Body of pancreas (tissue), 4 donors: ENCODE measurements around the gene CCSER1. TPM values are rescaled to one million over a fixed set of nuclear protein-coding genes. Genes with fewer than 3 reads are reported as not detected.

Source experiments
- ATAC-seq: fragments of 150-250 bp; one replicate; pipeline ENCODE4 v1.9.1; 2016
- DNase-seq, 4 donors: peaks; one replicate each; pipeline ENCODE4 v3.0.0-alpha.2; 2019
- H3K27ac ChIP-seq, 4 donors: fragments of 200-600 bp; sonication (generic); 1 replicate in 3 of 4; 2 replicates in 1 of 4; pipeline versions ENCODE4 v1.5.1 to v1.6.1; 2016 to 2019; ENCODE audit warnings: mild to moderate bottlenecking in 1 of 4, mixed read lengths in 1 of 4, moderate library complexity in 1 of 4
- H3K27me3 ChIP-seq, 2 donors: fragments of 200-600 bp; sonication (generic); one replicate each; pipeline ENCODE4 v1.6.0; 2016; ENCODE audit warnings: mild to moderate bottlenecking in 1 of 2
- H3K36me3 ChIP-seq, 2 donors: fragments of 200-600 bp; sonication (generic); replicated peaks in 1 of 2; 2 replicates each; pipeline ENCODE4 v1.5.1; 2016; ENCODE audit warnings: low read depth in 2 of 2; ENCODE audit not compliant: insufficient read depth in 1 of 2
- H3K4me1 ChIP-seq: fragments of 200-600 bp; sonication (generic); one replicate; pipeline ENCODE4 v1.6.0; 2016
- H3K4me3 ChIP-seq, 2 donors: fragments of 200-600 bp; sonication (generic); 1 replicate in 1 of 2; 2 replicates in 1 of 2; pipeline ENCODE4 v1.5.1; 2016 to 2019
- H3K9me3 ChIP-seq, 3 donors: fragments of 200-600 bp; sonication (generic); 1 replicate in 2 of 3; 2 replicates in 1 of 3; pipeline ENCODE4 v1.5.1; 2016
- CTCF ChIP-seq, 7 experiments: fragments of 450-650 bp in 4 of 7; fragments of 200-600 bp in 3 of 7; sonication (generic) in 3 of 7; IDR thresholded peaks; one replicate each; pipeline ENCODE4 v1.5.1; 2016 to 2019; ENCODE audit warnings: antibody characterized with exemption in 7 of 7
- POLR2A ChIP-seq, 3 donors: fragments of 450-650 bp; IDR thresholded peaks; one replicate each; pipeline ENCODE4 v1.6.1; 2016; ENCODE audit warnings: antibody characterized with exemption in 3 of 3, mild to moderate bottlenecking in 2 of 3
- WGBS, 2 donors: methylation state at CpG; one replicate each; pipeline ENCODE4 v1.1.5; 2017; 5-methylcytosine and 5-hydroxymethylcytosine counted together
- intact Hi-C: fragments of 100-400 bp; cut with DNase I; formaldehyde crosslinking; loops from one replicate; pipeline ENCODE4 v1.15.1; 2023
- total RNA-seq, 2 donors: library from RNA; depleted of rRNA; stranded (reverse); fragments of >200 nt; gene quantifications; one replicate each; pipeline ENCODE4 v1.1.0, GENCODE V29; 2016

The CCSER1 gene
- total RNA-seq, 2 donors from 2014 or later, result 13.2 to 14.5 TPM

- Histone ChIP-seq H3K27ac (no peak overlapping the region), H3K4me3 (no peak overlapping the region), H3K9me3 (no peaks in the 10 kb centered on the region), H3K36me3 (no peaks in the 10 kb centered on the region), H3K27me3 (no peaks in the 10 kb centered on the region), H3K4me1 (peaks cover 3% of the 10 kb centered on the region)
- no peak for TF ChIP-seq CTCF (IDR thresholded peaks at IDR 0.05)
- no peak for TF ChIP-seq POLR2A (IDR thresholded peaks at IDR 0.05)
- intact Hi-C loops, result no loop called here
- DNase-seq (no peak), ATAC-seq (no peak)
Observed at GRCh38 chr4:90124276-90124675, 2.9 kb upstream of the CCSER1 start.

GRCh38 chr4:90126805-90127204, 389 bp upstream of the CCSER1 start:
- no peak for TF ChIP-seq POLR2A (IDR thresholded peaks at IDR 0.05)
- no peak for TF ChIP-seq CTCF (IDR thresholded peaks at IDR 0.05)
- ATAC-seq (no peak), DNase-seq (no peak)
- intact Hi-C loops, result no loop called here
- peak overlapping the region; percentile 93 to 98 (median 94) for H3K27ac ChIP-seq
- peaks cover 5% of the 10 kb centered on the region for H3K4me1 ChIP-seq
- no peaks in the 10 kb centered on the region for H3K36me3 ChIP-seq
- no peaks in the 10 kb centered on the region for H3K9me3 ChIP-seq
- H3K27me3 ChIP-seq, result no peaks in the 10 kb centered on the region
- 11 to 22% methylated on average over 8 of the region's 8 CpGs for WGBS, 2 donors
- H3K4me3 ChIP-seq, result no peak overlapping the region

GRCh38 chr4:90127706-90128345, 632 bp downstream of the CCSER1 start:
- DNase-seq (peak; percentile 39 to 65 (median 54)), ATAC-seq (peak; percentile 75)
- Histone ChIP-seq H3K27ac (peak overlapping the region; percentile 93 to 98 (median 94)), H3K9me3 (no peaks in the 10 kb centered on the region), H3K36me3 (no peaks in the 10 kb centered on the region), H3K27me3 (no peaks in the 10 kb centered on the region), H3K4me3 (peak overlapping the region; percentile 68 to 96), H3K4me1 (peaks cover 5% of the 10 kb centered on the region)
- intact Hi-C loops, result no loop called here
- WGBS, 2 donors, result 0% methylated on average over 11 to 62 of the region's 81 CpGs
- TF ChIP-seq POLR2A (IDR thresholded peaks at IDR 0.05), result no peak
- TF ChIP-seq CTCF (IDR thresholded peaks at IDR 0.05), result peak in 1 of 7 experiments; percentile 3

GRCh38 chr4:90128961-90129495, 1.8 kb downstream of the CCSER1 start:
- DNase-seq (no peak), ATAC-seq (no peak)
- Histone ChIP-seq H3K36me3 (no peaks in the 10 kb centered on the region), H3K4me1 (peaks cover 5% of the 10 kb centered on the region), H3K27ac (peak overlapping the region; percentile 13 to 98 (median 94)), H3K27me3 (no peaks in the 10 kb centered on the region), H3K4me3 (peak overlapping the region in 1 of 2 donors; percentile 68), H3K9me3 (no peaks in the 10 kb centered on the region)
- intact Hi-C loops, result no loop called here
- 17 to 21% methylated on average over 4 of the region's 4 CpGs for WGBS, 2 donors
- TF ChIP-seq POLR2A (IDR thresholded peaks at IDR 0.05) (no peak), CTCF (IDR thresholded peaks at IDR 0.05) (no peak)

DNA sequence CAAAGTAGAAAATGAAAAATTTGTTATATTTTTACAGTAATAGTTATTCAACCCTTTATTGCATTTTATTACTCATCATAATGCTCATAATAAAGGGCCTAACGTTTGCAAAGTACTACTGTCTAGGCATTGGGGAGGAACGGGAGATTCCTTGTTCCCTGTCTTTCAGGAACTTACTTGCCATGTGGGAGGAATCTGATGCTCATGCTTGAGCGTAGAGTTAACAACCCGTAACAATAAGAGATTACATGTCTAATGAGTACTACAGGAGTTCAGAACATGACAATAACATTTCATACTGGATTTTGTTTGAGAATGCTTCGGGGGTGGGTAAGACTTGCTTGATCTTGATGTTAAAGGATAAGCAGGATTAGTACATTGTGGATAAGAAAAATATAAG, 2.9 kb downstream of the CCSER1 start:
- intact Hi-C loops, result no loop called here
- TF ChIP-seq CTCF (IDR thresholded peaks at IDR 0.05) (no peak), POLR2A (IDR thresholded peaks at IDR 0.05) (no peak)
- H3K27ac ChIP-seq, result no peak overlapping the region
- 81 to 84% methylated on average over 5 of the region's 5 CpGs for WGBS, 2 donors
- H3K36me3 ChIP-seq, result no peaks in the 10 kb centered on the region
- H3K4me1 ChIP-seq, result peaks cover 5% of the 10 kb centered on the region
- DNase-seq (no peak), ATAC-seq (no peak)
- no peaks in the 10 kb centered on the region for H3K9me3 ChIP-seq
- no peaks in the 10 kb centered on the region for H3K27me3 ChIP-seq
- no peak overlapping the region for H3K4me3 ChIP-seq
